Epithelial cell of prostate (primary cell): ENCODE data around the gene SLC16A8.
"Not testable (repeated sequence)": the region's sequence is repeated elsewhere in the genome, so short reads cannot be mapped to it uniquely, and the experiment has no call there.

ENCODE experiments used
- DNase-seq: peaks from one replicate; pipeline ENCODE4 v3.0.0-alpha.2; 2011; ENCODE audit warnings: low read depth, low spot score
- H3K27ac ChIP-seq: fragments of 450-650 bp; 2 replicates; pipeline ENCODE4 v1.5.1; 2017; ENCODE audit warnings: mild to moderate bottlenecking

The SLC16A8 gene

DNA sequence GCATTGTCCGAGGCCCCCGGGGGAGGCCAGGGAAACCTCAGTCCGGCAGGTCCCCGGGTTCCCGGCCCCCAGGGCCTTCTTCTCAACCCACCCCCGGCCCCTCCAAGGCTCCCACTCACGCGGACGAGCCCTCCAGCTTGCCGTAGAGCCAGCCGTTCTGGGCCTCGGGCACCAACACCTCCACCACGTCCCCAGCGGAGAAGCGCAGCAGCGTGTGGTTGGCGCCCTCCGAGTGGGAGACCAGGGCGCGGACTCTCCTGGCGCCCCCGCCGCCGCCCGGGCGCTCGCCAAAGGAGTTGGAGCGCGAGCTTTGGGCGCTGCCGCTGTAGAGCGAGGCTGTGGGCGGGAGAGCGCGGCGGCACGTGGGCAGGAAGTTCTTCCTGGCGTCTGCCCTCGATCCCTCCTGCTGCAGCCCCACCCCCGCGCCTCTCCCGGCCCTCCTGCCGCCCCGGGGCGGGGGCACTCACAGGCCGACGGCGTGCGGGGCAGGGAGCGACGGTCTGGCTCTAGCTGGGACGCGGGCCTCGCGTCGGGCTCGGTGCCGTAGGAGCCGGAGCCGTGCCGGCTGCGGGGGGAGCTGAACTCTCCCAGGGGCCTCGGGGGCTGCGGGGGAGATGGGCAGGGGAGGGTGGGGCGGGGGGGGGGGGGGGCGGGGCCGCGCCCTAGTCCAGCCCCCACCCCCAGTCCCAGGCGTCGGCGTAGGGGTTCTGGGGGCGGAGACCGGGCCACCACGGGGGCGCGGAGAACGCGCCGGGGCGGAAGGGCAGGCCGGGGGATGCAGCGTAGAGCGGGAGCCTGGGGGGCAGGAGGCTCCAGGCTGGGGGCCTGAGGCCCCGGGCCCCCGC is 4.9 kb upstream of the SLC16A8 start:
- no peak for DNase-seq

DNA sequence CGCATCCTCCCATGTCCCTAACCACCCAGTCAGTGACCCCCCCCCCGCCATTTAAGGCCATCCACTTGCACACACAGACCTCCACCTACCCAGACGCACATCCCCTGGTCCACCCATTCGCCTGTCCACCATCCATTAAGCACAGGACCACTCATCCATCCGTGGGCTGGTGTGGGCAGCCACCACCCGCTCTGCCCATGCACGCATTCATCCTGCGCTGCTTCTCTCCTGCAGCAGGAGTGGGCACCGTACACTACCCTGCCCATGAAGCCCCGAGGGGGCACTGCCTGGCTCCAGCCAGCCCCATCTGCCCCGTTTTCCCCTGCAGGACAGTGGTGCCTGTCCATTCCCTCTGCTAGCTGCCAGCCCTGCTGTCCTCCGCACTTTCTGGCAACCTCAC is 3.9 kb upstream of the SLC16A8 start:
- DNase-seq = no peak
- H3K27ac ChIP-seq = no peak overlapping the region

More for the DNA sequence above, 4.9 kb upstream of the SLC16A8 start:
- no peak overlapping the region for H3K27ac ChIP-seq

DNA sequence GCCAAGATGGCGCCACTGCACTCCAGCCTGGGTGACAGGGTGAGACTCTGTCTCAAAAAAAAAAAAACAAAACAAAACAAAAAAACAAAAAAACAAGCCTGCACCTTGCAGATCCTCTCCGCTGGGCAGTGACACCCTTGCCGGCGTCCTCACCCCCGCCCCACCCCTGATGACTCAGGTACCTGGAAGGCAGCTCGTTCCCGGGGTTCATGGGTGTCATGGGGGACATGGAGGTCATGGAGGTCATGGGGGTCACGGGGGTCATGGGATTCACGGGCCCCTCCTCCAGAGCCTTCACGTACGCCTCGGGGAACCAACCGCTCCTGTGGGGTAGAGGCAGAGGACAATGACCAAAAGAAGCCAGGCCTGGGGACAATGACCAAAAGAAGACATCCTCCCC is 3.0 kb upstream of the SLC16A8 start:
- no peak for DNase-seq

DNA sequence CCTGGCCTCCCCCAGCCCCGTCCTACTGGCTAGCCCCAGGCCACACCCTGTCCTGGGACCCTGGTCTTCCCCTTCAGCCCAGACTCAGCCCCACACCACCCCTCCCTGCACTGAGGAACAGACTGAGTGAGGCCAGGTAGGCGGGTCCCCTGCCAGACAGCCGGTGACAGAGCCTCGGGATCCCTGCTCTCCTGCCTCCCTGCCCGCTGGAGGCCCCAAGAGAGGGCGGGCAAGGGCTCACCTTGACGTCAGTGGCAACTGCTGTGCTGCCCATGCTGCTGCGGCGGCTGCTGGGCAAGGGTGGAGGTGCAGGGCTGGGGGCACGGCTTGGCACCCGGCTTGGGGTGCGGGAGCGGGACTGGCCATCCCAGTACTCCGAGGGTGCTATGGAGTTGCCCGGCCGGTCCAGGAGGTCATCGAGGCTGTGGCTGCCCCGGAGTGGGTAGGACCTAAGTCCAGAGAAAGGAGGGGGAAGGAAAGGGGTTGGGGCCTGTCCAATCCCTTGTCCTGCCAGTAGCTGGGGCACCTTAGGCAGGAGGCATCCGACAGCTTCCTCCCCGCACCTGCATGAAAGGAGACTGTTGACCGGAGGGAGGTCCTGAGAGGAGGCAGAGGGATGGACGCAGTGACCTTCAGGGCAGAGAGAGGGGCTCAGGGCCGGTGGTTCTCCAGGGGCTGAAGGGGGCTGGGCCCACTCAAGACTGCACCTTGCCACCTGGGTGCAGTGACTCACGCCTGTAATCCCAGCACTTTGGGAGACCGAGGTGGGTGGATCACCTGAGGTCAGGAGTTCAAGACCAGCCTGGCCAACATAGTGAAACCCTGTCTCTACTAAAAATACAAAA is 2.2 kb upstream of the SLC16A8 start:
- no peak for DNase-seq
- no peak overlapping the region for H3K27ac ChIP-seq

More for the DNA sequence above, 3.0 kb upstream of the SLC16A8 start:
- H3K27ac ChIP-seq = no peak overlapping the region

DNA sequence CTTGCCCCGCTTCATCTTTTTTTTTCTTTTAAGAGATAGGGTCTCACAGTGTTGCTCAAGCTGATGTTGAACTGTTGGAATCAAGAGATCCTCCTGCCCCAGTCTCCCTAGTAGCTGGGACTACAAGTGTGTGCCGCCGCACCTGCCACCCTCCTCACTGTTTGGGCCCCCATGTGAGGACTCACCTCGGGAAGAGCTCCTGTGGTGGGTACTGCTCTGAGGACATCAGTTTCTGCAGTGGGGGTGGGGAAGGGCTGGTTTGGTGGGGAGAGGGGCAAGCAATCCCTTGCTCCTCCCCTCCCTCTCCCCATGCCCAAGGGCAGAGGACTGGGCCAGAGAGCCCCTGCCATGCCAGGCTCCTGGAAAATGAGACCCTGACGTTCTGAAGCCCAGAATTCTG is 1.5 kb upstream of the SLC16A8 start:
- no peak overlapping the region for H3K27ac ChIP-seq
- no peak for DNase-seq

DNA sequence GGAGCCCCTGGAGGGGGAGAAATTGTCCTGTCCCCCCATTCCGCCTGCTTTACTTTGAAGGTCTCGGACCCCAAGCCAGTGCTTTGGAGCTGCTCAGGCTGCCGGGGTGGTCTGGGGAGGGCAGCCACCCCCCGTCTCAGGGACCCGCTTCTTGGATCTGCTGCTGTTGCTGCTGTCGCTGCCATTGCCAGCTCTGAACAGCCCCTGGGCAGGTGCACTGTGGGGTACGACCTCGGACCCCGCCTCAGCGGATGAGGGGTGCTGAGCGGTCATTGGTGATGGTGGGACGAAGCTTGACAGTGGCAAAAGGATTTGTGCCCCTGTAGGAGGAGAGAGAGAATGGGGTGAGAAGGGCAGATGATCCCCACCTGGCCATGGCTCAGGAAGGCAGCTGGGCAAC is 1.1 kb upstream of the SLC16A8 start:
- no peak overlapping the region for H3K27ac ChIP-seq
- DNase-seq = no peak

DNA sequence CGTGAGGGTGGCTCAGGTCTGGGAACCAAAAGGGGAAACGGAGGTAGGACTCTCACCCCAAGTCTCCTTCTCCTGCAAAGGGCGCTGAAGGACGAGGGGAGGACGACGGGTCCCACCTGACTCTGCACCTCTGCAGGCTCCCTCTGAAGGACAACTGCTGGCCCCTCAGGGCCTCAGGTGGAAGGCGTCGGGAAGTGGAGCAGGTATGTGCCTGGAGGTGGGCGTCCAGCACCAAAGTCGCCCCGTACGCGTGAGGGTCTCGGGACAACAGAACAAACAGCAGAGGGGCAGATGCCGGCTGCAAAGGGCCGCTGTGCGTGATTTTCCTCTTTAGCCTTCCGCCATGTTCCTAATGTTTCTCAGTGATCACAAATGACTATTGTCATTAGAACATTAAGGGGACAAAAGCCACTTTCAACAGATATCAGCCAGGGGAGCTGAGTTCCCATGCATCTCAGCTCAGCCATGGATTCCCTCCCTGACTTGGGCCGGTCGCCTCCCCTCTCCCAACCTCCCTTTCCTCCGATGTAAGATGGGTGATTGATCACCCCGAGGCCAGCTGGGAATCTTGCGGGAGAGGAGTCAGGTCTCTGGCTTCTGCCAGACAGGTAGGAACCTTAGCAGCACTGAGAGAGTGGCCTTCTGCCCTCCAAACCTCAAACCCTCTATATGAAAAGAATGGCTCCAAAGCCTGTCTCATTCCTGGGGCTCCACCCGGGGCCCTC is 836 bp downstream of the SLC16A8 start:
- no peak overlapping the region for H3K27ac ChIP-seq
- no peak for DNase-seq

DNA sequence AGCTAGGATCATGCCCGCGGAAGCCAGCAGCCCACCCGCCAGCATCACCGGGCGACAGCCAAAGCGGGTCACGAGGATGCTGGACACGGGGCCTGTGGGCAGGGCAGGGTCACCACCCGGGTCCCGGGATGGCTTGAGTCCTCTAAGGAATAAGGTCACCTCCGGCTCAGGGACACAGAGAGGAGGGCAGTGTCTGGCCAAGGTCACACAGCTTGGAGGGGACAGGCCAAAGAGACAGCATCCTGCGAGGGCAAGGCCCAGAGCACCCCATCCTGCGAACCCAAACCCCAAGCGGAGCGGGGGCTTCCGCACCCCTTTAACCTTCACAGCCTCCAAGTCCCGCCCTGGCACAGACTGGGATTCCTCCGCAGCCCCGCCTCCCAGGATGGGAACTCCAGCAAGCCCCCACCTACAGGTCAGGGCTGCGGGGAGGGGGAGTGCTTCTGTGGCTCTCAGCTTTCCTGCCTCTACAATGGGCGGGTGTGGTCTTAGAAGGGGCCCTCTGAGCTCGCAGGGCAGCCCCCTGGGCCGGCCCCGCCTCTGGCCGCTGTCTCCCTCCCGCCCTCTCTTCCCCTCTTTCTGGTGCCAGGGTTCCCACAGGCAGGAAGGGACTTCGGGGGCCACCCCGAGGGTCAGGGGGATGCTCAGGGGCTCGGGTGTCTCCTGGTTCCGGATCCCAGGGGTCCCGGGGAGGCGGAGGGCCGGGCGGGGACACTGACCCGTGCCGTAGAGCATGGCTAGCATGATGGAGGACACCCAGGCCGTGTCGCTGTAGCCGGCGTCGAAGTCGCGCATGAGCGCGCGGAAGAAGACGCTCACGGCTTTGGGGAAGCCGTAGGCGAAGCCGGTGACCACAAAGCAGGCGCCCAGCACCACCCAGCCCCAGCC is 1.8 kb downstream of the SLC16A8 start:
- no peak for DNase-seq
- H3K27ac ChIP-seq = no peak overlapping the region

DNA sequence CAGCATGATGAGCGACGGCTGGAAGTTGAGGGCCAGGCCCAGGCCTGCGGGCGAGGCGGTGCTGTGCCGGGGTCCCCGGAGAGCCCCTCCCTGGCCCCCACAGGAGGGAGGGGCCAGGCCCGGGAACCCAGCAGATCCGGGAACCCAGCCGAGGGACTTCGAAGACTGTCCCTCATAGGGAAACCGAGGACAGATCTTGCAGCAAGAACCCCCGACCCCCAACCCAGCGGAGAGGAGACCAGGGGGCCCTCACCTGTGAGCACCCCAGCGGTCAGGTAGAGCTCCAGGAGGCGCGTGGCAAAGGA is 2.4 kb downstream of the SLC16A8 start:
- no peak for DNase-seq
- H3K27ac ChIP-seq = no peak overlapping the region

DNA sequence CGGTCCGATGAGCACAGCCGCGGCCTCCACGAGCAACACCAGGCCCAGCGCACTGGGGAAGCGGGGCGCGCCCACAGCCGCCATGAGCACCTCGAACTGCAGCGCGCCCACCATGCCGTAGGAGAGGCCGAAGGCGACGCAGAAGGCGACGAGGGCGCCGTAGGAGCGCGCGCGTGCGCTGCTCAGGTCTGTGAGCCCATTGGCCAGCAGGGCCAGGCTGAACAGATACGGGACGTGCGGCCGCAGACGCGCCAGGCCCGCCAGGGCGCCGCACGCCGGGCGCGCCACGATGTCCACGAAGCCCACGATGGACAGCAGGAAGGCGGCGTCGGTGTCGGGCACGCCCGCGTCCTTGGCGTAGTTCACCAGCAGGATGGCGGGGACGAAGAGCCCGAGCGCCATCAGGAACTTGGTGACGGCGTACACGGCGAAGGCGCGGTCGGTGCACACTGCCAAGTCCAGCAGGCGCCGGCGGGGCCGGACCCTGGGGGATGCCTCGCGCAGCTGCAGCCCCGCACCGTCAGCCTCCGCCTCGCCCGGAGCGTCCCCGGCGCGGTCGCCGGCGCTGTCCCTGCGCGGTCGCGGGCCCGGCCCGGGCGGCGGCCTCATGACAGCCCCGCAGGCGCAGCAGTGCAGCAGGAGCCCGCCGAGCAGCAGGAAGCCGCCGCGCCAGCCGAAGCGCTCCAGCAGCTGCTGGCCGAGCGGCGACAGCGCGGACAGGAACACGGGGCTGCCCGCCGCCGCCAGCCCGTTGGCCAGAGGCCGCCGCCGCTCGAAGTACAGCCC is 2.9 kb downstream of the SLC16A8 start:
- no peak overlapping the region for H3K27ac ChIP-seq
- no peak for DNase-seq

DNA sequence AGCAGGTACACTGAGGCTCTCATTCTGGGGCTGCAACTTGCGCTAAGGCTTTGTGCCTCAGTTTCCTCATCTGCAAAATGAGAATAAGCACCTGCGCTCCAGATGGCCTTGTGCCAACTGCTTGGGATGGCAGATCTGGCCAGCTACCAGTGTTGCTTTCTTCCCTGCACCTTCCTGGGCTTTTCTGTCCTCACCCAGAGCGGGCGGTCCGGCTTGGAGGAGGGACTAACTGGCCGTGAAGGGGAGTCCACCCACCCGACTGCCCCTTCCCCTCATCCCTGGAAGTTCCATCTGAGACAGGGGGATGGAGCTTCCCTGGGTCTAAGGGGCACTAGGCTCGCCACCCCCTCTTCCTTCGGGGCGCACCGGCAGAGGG is 3.5 kb downstream of the SLC16A8 start:
- no peak overlapping the region for H3K27ac ChIP-seq
- no peak for DNase-seq

DNA sequence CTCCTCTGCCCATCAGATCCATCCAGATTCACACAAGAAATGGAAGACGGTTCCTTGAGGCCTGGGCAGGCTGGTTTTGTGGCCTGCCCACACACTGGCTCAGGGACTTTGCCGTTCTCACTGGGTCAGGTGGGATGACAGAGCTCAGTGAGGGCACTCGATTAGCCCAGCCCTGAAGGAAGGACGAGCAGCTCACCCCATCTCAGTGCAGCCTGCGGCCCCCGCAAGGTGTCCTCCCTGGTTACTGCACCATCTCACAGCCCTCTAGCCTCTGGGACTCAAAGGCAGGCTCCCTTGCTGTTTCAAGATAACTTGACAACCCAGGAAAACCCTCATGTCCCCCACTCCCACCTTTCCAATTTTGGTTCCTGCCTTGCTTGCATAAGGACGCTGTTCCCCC is 4.2 kb downstream of the SLC16A8 start:
- H3K27ac ChIP-seq = no peak overlapping the region
- DNase-seq = no peak

DNA sequence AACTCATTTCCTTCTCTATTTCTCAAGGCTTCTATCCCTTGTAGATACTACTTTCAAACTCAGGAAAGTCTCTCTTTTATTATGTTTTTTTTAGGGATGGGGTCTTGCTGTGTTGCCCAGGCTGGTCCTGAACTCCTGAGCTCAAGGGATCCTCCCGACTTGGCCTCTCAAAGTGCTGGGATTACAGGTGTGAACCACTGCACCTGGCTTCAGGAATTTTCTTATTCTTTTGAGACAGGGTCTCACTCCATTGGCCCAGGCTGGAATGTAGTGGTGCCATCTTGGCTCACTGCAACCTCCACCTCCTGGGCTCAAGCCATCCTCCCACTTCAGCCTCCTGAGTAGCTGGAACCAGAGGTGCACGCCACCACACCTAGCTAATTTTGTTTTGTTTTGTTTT is 4.8 kb downstream of the SLC16A8 start:
- not testable (repeated sequence) for H3K27ac ChIP-seq, DNase-seq

DNA sequence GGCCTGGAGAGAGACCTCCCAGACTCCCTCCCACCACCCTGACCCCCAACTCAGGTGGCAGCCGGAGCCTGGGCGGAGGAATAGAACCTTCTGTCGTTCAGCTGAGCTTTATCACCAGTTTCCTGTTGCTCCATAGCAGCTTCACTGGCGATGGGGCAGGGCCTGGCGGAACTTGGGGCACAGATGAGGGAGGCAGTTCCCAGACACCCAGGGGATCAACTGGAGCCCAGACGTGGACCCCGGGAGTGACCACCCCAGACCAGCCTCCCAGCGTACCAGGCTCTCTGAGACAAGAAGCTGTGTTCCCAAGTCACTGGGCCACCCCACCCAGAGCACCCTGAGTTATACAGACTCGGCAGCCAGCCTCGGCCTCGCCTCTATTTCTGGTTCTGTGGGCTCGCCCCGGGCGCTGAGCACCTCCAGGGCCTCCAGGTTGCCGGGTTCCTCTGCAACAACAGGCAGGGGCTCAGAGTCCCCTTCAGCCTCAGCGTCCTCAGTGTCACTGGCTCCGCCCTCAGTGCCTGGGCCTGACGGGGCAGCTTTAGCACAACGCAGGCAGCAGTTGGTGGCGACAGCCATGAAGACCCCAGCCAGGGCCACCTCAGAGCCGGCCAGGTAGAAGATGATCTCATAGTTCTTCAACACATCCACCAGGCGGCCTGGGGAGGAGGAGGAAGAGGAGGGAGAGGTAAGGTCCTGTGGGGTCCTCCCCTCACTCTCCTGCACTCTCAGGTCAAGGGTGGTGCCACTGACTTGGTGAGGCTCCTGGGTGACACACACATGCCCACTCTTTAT is 5.7 kb downstream of the SLC16A8 start:
- no peak overlapping the region for H3K27ac ChIP-seq
- no peak for DNase-seq

DNA sequence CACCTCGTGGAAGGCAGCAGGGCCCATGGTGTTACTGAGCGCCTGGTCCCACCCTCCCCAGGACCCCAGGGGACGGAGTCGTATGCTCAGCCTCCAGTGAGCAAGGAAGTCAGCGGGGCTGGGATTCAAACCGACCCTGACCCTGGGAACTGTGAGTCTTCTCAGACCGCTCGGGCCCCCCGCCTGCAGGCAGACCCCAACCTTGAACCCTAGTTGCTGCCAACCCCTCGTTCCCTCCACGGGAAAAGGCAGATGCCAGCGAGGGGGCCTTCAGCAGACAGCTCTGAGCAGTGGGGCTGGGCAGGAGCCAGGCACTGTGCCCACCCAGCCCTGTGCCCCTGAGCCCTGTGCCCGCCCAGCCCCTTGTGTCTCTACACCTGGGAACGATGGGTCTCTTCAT is 6.4 kb downstream of the SLC16A8 start:
- no peak for DNase-seq
- no peak overlapping the region for H3K27ac ChIP-seq

DNA sequence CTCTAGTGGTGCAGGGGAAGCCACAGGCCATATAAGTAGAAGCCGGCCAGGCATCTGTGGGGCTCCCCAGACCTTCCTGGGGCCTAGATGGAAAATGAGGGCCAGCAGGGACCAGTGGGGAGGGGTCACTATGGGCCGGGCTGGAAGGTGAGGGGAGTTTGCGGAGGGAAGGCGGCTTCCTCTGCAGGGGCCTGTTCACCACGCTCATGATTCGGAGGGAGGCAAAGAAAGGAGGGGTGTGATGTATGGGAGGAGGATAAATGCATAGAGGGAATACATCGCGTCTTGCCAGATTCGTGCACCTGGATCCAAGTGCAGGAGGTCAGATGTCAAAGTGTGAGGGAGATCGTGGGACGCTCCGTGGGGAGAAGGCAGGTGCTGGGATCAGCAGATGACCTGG is 6.9 kb downstream of the SLC16A8 start:
- H3K27ac ChIP-seq = no peak overlapping the region
- no peak for DNase-seq

DNA sequence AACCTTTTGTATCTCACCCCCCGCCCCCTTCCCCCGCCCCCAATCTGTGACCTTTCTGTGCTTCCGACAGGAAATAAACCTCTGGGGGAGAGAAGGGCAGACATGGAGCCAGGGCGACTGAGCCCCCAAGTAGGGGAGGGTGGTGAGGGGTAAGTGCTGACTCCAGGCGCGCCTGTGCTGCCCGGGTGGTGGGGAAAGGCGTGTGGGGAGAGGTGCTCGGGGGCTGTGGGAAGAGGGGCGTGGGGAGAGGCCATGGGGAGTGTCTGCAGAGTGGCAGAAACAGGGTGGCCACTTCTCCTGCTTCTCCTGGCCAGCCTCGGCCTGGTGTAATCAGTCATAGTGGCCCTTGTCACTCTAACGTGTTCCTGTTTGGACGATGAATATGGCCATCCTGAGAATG is 8.0 kb downstream of the SLC16A8 start:
- no peak for DNase-seq
- no peak overlapping the region for H3K27ac ChIP-seq

DNA sequence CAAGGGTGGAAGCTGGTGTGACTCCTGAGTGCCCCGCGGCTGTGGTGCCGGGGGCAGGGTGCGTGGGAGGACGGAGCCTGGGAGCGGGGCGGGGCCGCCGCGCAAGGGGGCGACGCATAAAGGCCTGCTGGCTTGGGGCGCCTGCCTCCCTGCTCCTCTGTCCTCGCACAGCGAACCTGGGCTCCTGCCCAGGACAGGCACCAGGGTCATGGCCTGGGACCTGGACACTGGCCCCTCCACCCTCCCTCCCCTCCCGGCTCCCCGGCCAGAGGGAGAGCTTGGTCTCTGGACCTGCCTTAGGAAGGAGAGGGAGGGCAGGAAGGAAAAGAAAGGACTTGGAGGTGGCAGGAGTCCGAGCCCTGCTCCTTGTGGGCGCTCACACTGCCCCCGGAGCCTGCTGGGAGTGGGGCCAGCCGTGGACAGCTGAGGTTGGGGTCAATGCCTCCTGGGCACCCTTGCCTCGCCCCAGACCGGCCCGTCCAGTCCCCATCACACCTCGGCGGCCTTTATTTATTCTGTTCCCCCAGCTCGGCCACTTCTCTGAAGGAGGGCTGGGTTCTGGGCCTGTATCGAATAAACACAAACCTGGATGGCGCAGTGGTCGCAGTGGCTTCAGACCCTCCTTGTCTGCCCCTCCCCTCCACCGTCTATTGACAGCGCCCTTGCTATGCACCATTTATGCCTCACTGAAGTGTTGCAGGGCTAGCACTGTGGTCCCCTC is 8.7 kb downstream of the SLC16A8 start:
- no peak overlapping the region for H3K27ac ChIP-seq
- no peak for DNase-seq
